Smooth muscle cell (in vitro differentiated cells): ENCODE results near the gene SERPINF2. TPM values are rescaled to one million over a fixed set of nuclear protein-coding genes. Genes with fewer than 3 reads are reported as not detected.
A peak's percentile ranks its signal among the peaks of the same experiment; 100 is the strongest.

Experiments
- DNase-seq: peaks from one replicate; lab custom pipeline; 2025; ENCODE audit not compliant: unreplicated experiment; lab: John Stamatoyannopoulos, UW
- H2AFZ ChIP-seq: fragments of 200-600 bp; sonication (generic); 2 replicates; pipeline ENCODE4 v1.6.0; 2016; ENCODE audit warnings: antibody characterized with exemption, low read depth, mild to moderate bottlenecking
- H3F3A ChIP-seq: fragments of 200-600 bp; sonication (generic); 2 replicates; pipeline ENCODE4 v1.6.0; 2017; ENCODE audit warnings: antibody characterized with exemption, low read depth
- H3K27ac ChIP-seq: fragments of 200-600 bp; sonication (generic); 2 replicates; pipeline ENCODE4 v1.5.1; 2016; ENCODE audit warnings: low read depth, mild to moderate bottlenecking
- H3K27me3 ChIP-seq: fragments of 200-600 bp; sonication (generic); 2 replicates; pipeline ENCODE4 v1.6.1; 2016; ENCODE audit warnings: low read depth, mild to moderate bottlenecking
- H3K36me3 ChIP-seq: fragments of 200-600 bp; sonication (generic); 2 replicates; pipeline ENCODE4 v1.5.1; 2016; ENCODE audit warnings: low read depth
- H3K4me1 ChIP-seq: fragments of 200-600 bp; sonication (generic); 2 replicates; pipeline ENCODE4 v1.5.1; 2016; ENCODE audit warnings: low read depth
- H3K4me2 ChIP-seq: fragments of 200-600 bp; sonication (generic); 2 replicates; pipeline ENCODE4 v1.6.0; 2016; ENCODE audit warnings: mild to moderate bottlenecking
- H3K4me3 ChIP-seq: fragments of 200-600 bp; sonication (generic); 2 replicates; pipeline ENCODE4 v1.5.1; 2016; ENCODE audit warnings: mild to moderate bottlenecking
- H3K79me2 ChIP-seq: fragments of 200-600 bp; sonication (generic); 2 replicates; pipeline ENCODE4 v1.6.0; 2016; ENCODE audit warnings: low read depth, mild to moderate bottlenecking
- H3K9ac ChIP-seq: fragments of 200-600 bp; sonication (generic); 2 replicates; pipeline ENCODE4 v1.6.0; 2016; ENCODE audit warnings: low read depth
- H3K9me3 ChIP-seq: fragments of 200-600 bp; sonication (generic); replicated peaks from 2 replicates; pipeline ENCODE4 v1.5.1; 2016; ENCODE audit warnings: low read depth
- H4K20me1 ChIP-seq: fragments of 200-600 bp; sonication (generic); 2 replicates; pipeline ENCODE4 v1.6.0; 2016; ENCODE audit warnings: low read depth
- CTCF ChIP-seq: fragments of 200-600 bp; sonication (generic); IDR thresholded peaks from 2 replicates; pipeline ENCODE4 v1.5.1; 2017; ENCODE audit warnings: borderline replicate concordance, mild to moderate bottlenecking, antibody characterized with exemption; ENCODE audit not compliant: insufficient read depth, poor library complexity, severe bottlenecking
- WGBS: methylation state at CpG from one replicate; pipeline ENCODE4 v1.1.7; 2016; ENCODE audit warnings: low lambda C conversion rate; 5-methylcytosine and 5-hydroxymethylcytosine counted together
- polyA plus RNA-seq: library from polyadenylated mRNA; unstranded; fragments of >200 nt; fragmentation: Nextera tagmentation; extraction: Ambion mirVana; gene quantifications from 2 replicates; pipeline ENCODE4 v1.2.1, GENCODE V29; 2016
- total RNA-seq: library from RNA; depleted of rRNA; stranded (reverse); fragments of >200 nt; gene quantifications from 2 replicates; pipeline ENCODE4 v1.2.3, GENCODE V29; 2014

The SERPINF2 gene
- total and polyA plus RNA-seq, 2 experiments from 2014 or later: 0.18 to 0.22 TPM

GRCh38 chr17:1724869-1725641 lies 17.6 kb upstream of the SERPINF2 start:
- H3K27me3 ChIP-seq: no peaks in the 10 kb centered on the region
- H3K9ac ChIP-seq: peak overlapping the region; percentile 62
- no peaks in the 10 kb centered on the region for H3K79me2 ChIP-seq
- no peak for DNase-seq
- H3K36me3 ChIP-seq: no peaks in the 10 kb centered on the region
- H3K4me3 ChIP-seq: peak overlapping the region; percentile 61
- H3K27ac ChIP-seq: peak overlapping the region; percentile 24
- 29% methylated on average over 49 of the region's 51 CpGs for WGBS
- H3F3A ChIP-seq: peaks cover 3% of the 10 kb centered on the region
- peaks cover 5% of the 10 kb centered on the region for H3K4me1 ChIP-seq
- no peak for TF ChIP-seq CTCF
- H3K4me2 ChIP-seq: peak overlapping the region; percentile 96
- no peak overlapping the region for H2AFZ ChIP-seq
- H3K9me3 ChIP-seq: no peaks in the 10 kb centered on the region
- H4K20me1 ChIP-seq: no peaks in the 10 kb centered on the region

GRCh38 chr17:1725642-1726511 lies 16.8 kb upstream of the SERPINF2 start:
- H3K36me3 ChIP-seq: no peaks in the 10 kb centered on the region
- no peaks in the 10 kb centered on the region for H3K9me3 ChIP-seq
- peak overlapping the region; percentile 96 for H3K4me2 ChIP-seq
- no peak overlapping the region for H3K27ac ChIP-seq
- WGBS: 97% methylated on average over 54 of the region's 54 CpGs
- no peak for DNase-seq
- no peak for TF ChIP-seq CTCF
- H3F3A ChIP-seq: peaks cover 3% of the 10 kb centered on the region
- H3K79me2 ChIP-seq: no peaks in the 10 kb centered on the region
- H4K20me1 ChIP-seq: no peaks in the 10 kb centered on the region
- H3K27me3 ChIP-seq: no peaks in the 10 kb centered on the region
- H3K4me3 ChIP-seq: no peak overlapping the region
- no peak overlapping the region for H2AFZ ChIP-seq
- H3K4me1 ChIP-seq: peaks cover 5% of the 10 kb centered on the region
- no peak overlapping the region for H3K9ac ChIP-seq

GRCh38 chr17:1726626-1727257 lies 15.9 kb upstream of the SERPINF2 start:
- Histone ChIP-seq H3K36me3 (no peaks in the 10 kb centered on the region), H3K4me2 (no peak overlapping the region), H3K27ac (no peak overlapping the region), H2AFZ (no peak overlapping the region), H3F3A (peaks cover 3% of the 10 kb centered on the region), H4K20me1 (no peaks in the 10 kb centered on the region), H3K4me1 (peaks cover 5% of the 10 kb centered on the region), H3K79me2 (no peaks in the 10 kb centered on the region), H3K9me3 (no peaks in the 10 kb centered on the region), H3K27me3 (no peaks in the 10 kb centered on the region), H3K9ac (no peak overlapping the region), H3K4me3 (no peak overlapping the region)
- no peak for TF ChIP-seq CTCF
- DNase-seq: no peak
- 90% methylated on average over 18 of the region's 18 CpGs for WGBS
